SK-N-SH (cell line): ENCODE data around the gene YY1.

Experiments used
- CTCF ChIP-seq: fragments of 200-600 bp; sonication (generic); IDR thresholded peaks from 2 replicates; pipeline ENCODE4 v1.6.1; 2017; ENCODE audit warnings: antibody characterized with exemption, mild to moderate bottlenecking, moderate library complexity
- EP300 ChIP-seq, 2 experiments: IDR thresholded peaks; 2 replicates each; pipeline versions ENCODE4 v1.4.0 to v1.6.1; 2012; ENCODE audit warnings: borderline replicate concordance in 1 of 2, low read depth in 1 of 2, low read length in 1 of 2
- FOSL2 ChIP-seq: IDR thresholded peaks from 2 replicates; pipeline ENCODE4 v1.4.0; 2012; ENCODE audit warnings: low read depth, mild to moderate bottlenecking, moderate library complexity, borderline replicate concordance
- FOXM1 ChIP-seq: IDR thresholded peaks from 2 replicates; pipeline ENCODE4 v1.4.0; 2012; ENCODE audit warnings: low read depth, mild to moderate bottlenecking
- MAX ChIP-seq: IDR thresholded peaks from 2 replicates; pipeline ENCODE4 v1.4.0; 2012; ENCODE audit warnings: low read depth
- POLR2AphosphoS5 ChIP-seq: IDR thresholded peaks from 2 replicates; pipeline ENCODE4 v1.6.1; 2012; ENCODE audit warnings: low read depth, low read length
- RAD21 ChIP-seq: IDR thresholded peaks from 2 replicates; pipeline ENCODE4 v1.6.1; 2012; ENCODE audit warnings: mild to moderate bottlenecking, low read length
- TCF12 ChIP-seq: IDR thresholded peaks from 2 replicates; pipeline ENCODE4 v1.4.0; 2012

- no peak for TF ChIP-seq POLR2AphosphoS5
- TF ChIP-seq CTCF = peak; percentile 63
- TF ChIP-seq FOXM1 = no peak
- 0 out of 2 replicates have a peak, but pooled peaks have one; percentile 1 for TF ChIP-seq RAD21
- TF ChIP-seq FOSL2 = no peak
- TF ChIP-seq TCF12 = no peak
- TF ChIP-seq EP300 (IDR thresholded peaks at IDR 0.05; ENCODE audit: borderline replicate concordance in 1 of 2, low read depth in 1 of 2, low read length in 1 of 2) = no peak
- TF ChIP-seq MAX = peak; percentile 87
Observed at GRCh38 chr14:100239840-100240667, 1.1 kb downstream of the YY1 start.
